ENCODE results near the gene NOC2L.

- TF ChIP-seq CTCF (conservative IDR thresholded peaks at IDR 0.05; ENCODE audit: low read length), result no peak
- TF ChIP-seq EZH2phosphoT487 (IDR thresholded peaks at IDR 0.05; ENCODE audit: borderline replicate concordance, low read depth, low read length), result no peak
Measured at GRCh38 chr1:939511-940106, 19.4 kb downstream of the NOC2L start.

Data from OCI-LY7 (cell line).